GM23338 (cell line): ENCODE measurements around the gene FGF22. TPM values are rescaled to one million over a fixed set of nuclear protein-coding genes. Genes with fewer than 3 reads are reported as not detected.

Source experiments
- ATAC-seq: fragments of 200-7000 bp; cut with Tn5 transposase; 3 replicates; pipeline ENCODE4 v1.9.1; 2020
- DNase-seq: peaks from one replicate; pipeline ENCODE4 v3.0.0-alpha.2; 2015; ENCODE audit warnings: low spot score
- H2AFZ ChIP-seq: fragments of 200-600 bp; sonication (generic); 2 replicates; pipeline ENCODE4 v1.8.0; 2016; ENCODE audit warnings: antibody characterized with exemption, mild to moderate bottlenecking, moderate library complexity
- H3F3A ChIP-seq: fragments of 200-600 bp; sonication (generic); replicated peaks from 2 replicates; pipeline ENCODE4 v1.8.0; 2017; ENCODE audit warnings: antibody characterized with exemption, mixed run types, low read depth
- H3K27ac ChIP-seq: fragments of 200-600 bp; sonication (generic); 2 replicates; pipeline ENCODE4 v1.6.1; 2016; ENCODE audit warnings: low read depth
- H3K27me3 ChIP-seq: fragments of 200-600 bp; sonication (generic); 2 replicates; pipeline ENCODE4 v1.8.0; 2016; ENCODE audit warnings: mild to moderate bottlenecking, mixed run types, moderate library complexity; ENCODE audit not compliant: insufficient read depth
- H3K36me3 ChIP-seq: fragments of 200-600 bp; sonication (generic); 2 replicates; pipeline ENCODE4 v1.8.0; 2016; ENCODE audit warnings: mild to moderate bottlenecking; ENCODE audit not compliant: insufficient read depth
- H3K4me1 ChIP-seq: fragments of 200-600 bp; sonication (generic); 2 replicates; pipeline ENCODE4 v1.8.0; 2016; ENCODE audit warnings: mild to moderate bottlenecking, moderate library complexity; ENCODE audit not compliant: insufficient read depth
- H3K4me2 ChIP-seq: fragments of 200-600 bp; sonication (generic); 2 replicates; pipeline ENCODE4 v1.7.1; 2017; ENCODE audit warnings: mixed run types
- H3K4me3 ChIP-seq: fragments of 200-600 bp; sonication (generic); 2 replicates; pipeline ENCODE4 v1.6.1; 2016; ENCODE audit warnings: mixed run types
- H3K79me2 ChIP-seq: fragments of 200-600 bp; sonication (generic); replicated peaks from 2 replicates; pipeline ENCODE4 v1.8.0; 2017; ENCODE audit warnings: mild to moderate bottlenecking; ENCODE audit not compliant: insufficient read depth
- H3K9me2 ChIP-seq: fragments of 200-600 bp; sonication (generic); 2 replicates; pipeline ENCODE4 v1.8.0; 2017; ENCODE audit not compliant: insufficient read depth
- H4K20me1 ChIP-seq: fragments of 200-600 bp; sonication (generic); replicated peaks from 2 replicates; pipeline ENCODE4 v1.8.0; 2017; ENCODE audit warnings: mild to moderate bottlenecking; ENCODE audit not compliant: insufficient read depth
- H3K27ac Mint-ChIP-seq: 2 replicates; pipeline ENCODE4 v1.8.0; 2020; ENCODE audit warnings: inconsistent platforms, mild to moderate bottlenecking, moderate library complexity, mixed read lengths
- H3K27me3 Mint-ChIP-seq: 3 replicates; pipeline ENCODE4 v1.8.0; 2022; ENCODE audit warnings: low read depth, mild to moderate bottlenecking, moderate library complexity, mixed read lengths, inconsistent platforms; ENCODE audit not compliant: insufficient read depth, poor library complexity
- H3K36me3 Mint-ChIP-seq: 3 replicates; pipeline ENCODE4 v1.8.0; 2021; ENCODE audit warnings: low read depth, mild to moderate bottlenecking, inconsistent platforms, moderate library complexity, mixed read lengths
- H3K4me1 Mint-ChIP-seq: 3 replicates; pipeline ENCODE4 v1.8.0; 2020; ENCODE audit warnings: mild to moderate bottlenecking, inconsistent platforms, mixed read lengths
- H3K4me3 Mint-ChIP-seq: 3 replicates; pipeline ENCODE4 v1.8.0; 2021; ENCODE audit warnings: moderate library complexity, mild to moderate bottlenecking, inconsistent platforms, mixed read lengths
- H3K9me3 Mint-ChIP-seq: 3 replicates; pipeline ENCODE4 v1.8.0; 2020; ENCODE audit warnings: moderate library complexity, mild to moderate bottlenecking, inconsistent platforms, mixed read lengths
- CREB1 ChIP-seq: fragments of 250-450 bp; sonication (Bioruptor Pico); IDR thresholded peaks from 2 replicates; pipeline ENCODE4 v1.5.0; 2020; ENCODE audit warnings: low read depth, mild to moderate bottlenecking, moderate library complexity
- EZH2 ChIP-seq: fragments of 200-600 bp; sonication (generic); IDR thresholded peaks from one replicate; pipeline ENCODE4 v1.8.0; 2017; ENCODE audit warnings: antibody characterized with exemption, mild to moderate bottlenecking, low read depth; ENCODE audit not compliant: unreplicated experiment
- EZH2phosphoT487 ChIP-seq: fragments of 200-600 bp; sonication (generic); IDR thresholded peaks from one replicate; pipeline ENCODE4 v1.8.1; 2018; ENCODE audit warnings: antibody characterized with exemption; ENCODE audit not compliant: unreplicated experiment
- JUNB ChIP-seq: IDR thresholded peaks from one replicate; pipeline ENCODE4 v1.6.1; 2016; ENCODE audit warnings: antibody characterized with exemption; ENCODE audit not compliant: unreplicated experiment
- NANOG ChIP-seq: IDR thresholded peaks from 2 replicates; pipeline ENCODE4 v1.6.1; 2016; ENCODE audit warnings: antibody characterized with exemption, borderline replicate concordance
- POLR2AphosphoS5 ChIP-seq: IDR thresholded peaks from 2 replicates; pipeline ENCODE4 v1.6.1; 2016; ENCODE audit warnings: antibody characterized with exemption, low read depth
- STAT1 ChIP-seq: IDR thresholded peaks from one replicate; pipeline ENCODE4 v1.6.1; 2016; ENCODE audit warnings: antibody characterized with exemption; ENCODE audit not compliant: unreplicated experiment
- ZNF114 ChIP-seq: fragments of 250-450 bp; sonication (Bioruptor Pico); IDR thresholded peaks from 2 replicates; pipeline ENCODE4 v1.5.0; 2020; ENCODE audit warnings: mild to moderate bottlenecking, moderate library complexity
- polyA plus RNA-seq: library from polyadenylated mRNA; unstranded; fragments of >200 nt; fragmentation: Nextera tagmentation; extraction: Ambion mirVana; gene quantifications from 2 replicates; pipeline ENCODE4 v1.2.1, GENCODE V29; 2016
- total RNA-seq: library from RNA; depleted of rRNA; stranded (reverse); fragments of >200 nt; shearing (Covaris generic); gene quantifications from 2 replicates; pipeline ENCODE4 v1.2.3, GENCODE V29; 2014
- TF ChIP-seq, protein P1 (sequence below), 2 experiments: fragments of 200-600 bp in 1 of 2; sonication (generic) in 1 of 2; conservative IDR thresholded peaks; 2 replicates each; pipeline versions ENCODE4 v1.5.1 to v1.6.1; 2016 to 2017; ENCODE audit warnings: antibody characterized with exemption in 2 of 2, low read depth in 2 of 2, mild to moderate bottlenecking in 2 of 2, moderate library complexity in 1 of 2
- TF ChIP-seq, protein P2 (sequence below): fragments of 250-450 bp; sonication (Bioruptor Pico); IDR thresholded peaks from 2 replicates; pipeline ENCODE4 v1.5.0; 2020; ENCODE audit warnings: mild to moderate bottlenecking, moderate library complexity

FGF22 gene
- total and polyA plus RNA-seq, 2 experiments from 2014 or later: 1.0 to 2.8 TPM

DNA sequence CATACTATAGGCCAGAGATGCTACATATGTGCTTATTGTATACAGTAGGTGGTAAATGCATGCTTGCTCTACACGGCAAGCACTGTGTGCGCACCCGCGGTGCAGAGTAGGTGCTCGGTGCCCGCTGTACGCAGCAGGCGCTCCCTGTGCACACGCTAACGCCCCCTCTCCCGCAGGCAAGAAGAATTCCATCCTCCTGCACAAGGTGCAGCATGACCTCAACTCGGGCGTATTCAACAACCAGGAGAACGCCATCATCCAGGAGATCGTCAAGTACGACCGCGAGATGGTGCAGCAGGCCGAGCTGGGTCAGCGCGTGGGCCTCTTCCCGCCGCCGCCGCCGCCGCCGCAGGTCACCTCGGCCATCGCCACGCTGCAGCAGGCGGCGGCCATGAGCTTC lies 24.1 kb upstream of the FGF22 start:
- peak overlapping the region; percentile 72 for H3K4me3 Mint-ChIP-seq
- H3K4me1 Mint-ChIP-seq: peaks cover 6% of the 10 kb centered on the region
- no peak overlapping the region for H3K27ac Mint-ChIP-seq
- Histone ChIP-seq H2AFZ (no peak overlapping the region), H3K27ac (no peak overlapping the region), H3K27me3 (no peaks in the 10 kb centered on the region), H3K4me3 (peak overlapping the region; percentile 41; the same call in 1 of the 2 replicates), H3K79me2 (no peaks in the 10 kb centered on the region), H3K9me2 (no peaks in the 10 kb centered on the region), H3F3A (no peaks in the 10 kb centered on the region), H3K4me2 (peak overlapping the region; percentile 68; the same call in 1 of the 2 replicates), H3K4me1 (no peaks in the 10 kb centered on the region), H4K20me1 (peaks cover 4% of the 10 kb centered on the region), H3K36me3 (no peaks in the 10 kb centered on the region)
- peaks cover 17% of the 10 kb centered on the region for H3K27me3 Mint-ChIP-seq
- peak; percentile 65 for DNase-seq
- ATAC-seq: peak; percentile 21
- TF ChIP-seq, protein P1, sequence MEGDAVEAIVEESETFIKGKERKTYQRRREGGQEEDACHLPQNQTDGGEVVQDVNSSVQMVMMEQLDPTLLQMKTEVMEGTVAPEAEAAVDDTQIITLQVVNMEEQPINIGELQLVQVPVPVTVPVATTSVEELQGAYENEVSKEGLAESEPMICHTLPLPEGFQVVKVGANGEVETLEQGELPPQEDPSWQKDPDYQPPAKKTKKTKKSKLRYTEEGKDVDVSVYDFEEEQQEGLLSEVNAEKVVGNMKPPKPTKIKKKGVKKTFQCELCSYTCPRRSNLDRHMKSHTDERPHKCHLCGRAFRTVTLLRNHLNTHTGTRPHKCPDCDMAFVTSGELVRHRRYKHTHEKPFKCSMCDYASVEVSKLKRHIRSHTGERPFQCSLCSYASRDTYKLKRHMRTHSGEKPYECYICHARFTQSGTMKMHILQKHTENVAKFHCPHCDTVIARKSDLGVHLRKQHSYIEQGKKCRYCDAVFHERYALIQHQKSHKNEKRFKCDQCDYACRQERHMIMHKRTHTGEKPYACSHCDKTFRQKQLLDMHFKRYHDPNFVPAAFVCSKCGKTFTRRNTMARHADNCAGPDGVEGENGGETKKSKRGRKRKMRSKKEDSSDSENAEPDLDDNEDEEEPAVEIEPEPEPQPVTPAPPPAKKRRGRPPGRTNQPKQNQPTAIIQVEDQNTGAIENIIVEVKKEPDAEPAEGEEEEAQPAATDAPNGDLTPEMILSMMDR (conservative IDR thresholded peaks at IDR 0.05; ENCODE audit: low read depth in 2 of 2): 0 out of 4 replicates have a peak, but pooled peaks of 1 of the 2 experiments have one; percentile 6
- no peak for TF ChIP-seq ZNF114 (CRISPR knock-in tag)
- H3K36me3 Mint-ChIP-seq: peaks cover 31% of the 10 kb centered on the region
- H3K9me3 Mint-ChIP-seq: no peaks in the 10 kb centered on the region

GRCh38 chr19:616062-616700 lies 23.5 kb upstream of the FGF22 start:
- Histone ChIP-seq H3K4me1 (no peaks in the 10 kb centered on the region), H3F3A (no peaks in the 10 kb centered on the region), H3K4me2 (peak overlapping the region; percentile 38; the same call in 1 of the 2 replicates), H2AFZ (no peak overlapping the region), H3K36me3 (no peaks in the 10 kb centered on the region), H3K9me2 (no peaks in the 10 kb centered on the region), H3K4me3 (no peak overlapping the region), H3K79me2 (no peaks in the 10 kb centered on the region), H3K27me3 (no peaks in the 10 kb centered on the region), H4K20me1 (peaks cover 4% of the 10 kb centered on the region; the same call in 1 of the 2 replicates), H3K27ac (no peak overlapping the region)
- H3K27ac Mint-ChIP-seq: no peak overlapping the region
- H3K36me3 Mint-ChIP-seq: peaks cover 31% of the 10 kb centered on the region
- no peaks in the 10 kb centered on the region for H3K9me3 Mint-ChIP-seq
- peaks cover 17% of the 10 kb centered on the region for H3K27me3 Mint-ChIP-seq
- peak; percentile 72 for DNase-seq
- H3K4me1 Mint-ChIP-seq: peaks cover 3% of the 10 kb centered on the region; the same call in 2 of the 3 replicates
- peak; percentile 71 for ATAC-seq
- no peak overlapping the region for H3K4me3 Mint-ChIP-seq
- TF ChIP-seq EZH2: no peak
- TF ChIP-seq CREB1 (CRISPR knock-in tag): no peak
- TF ChIP-seq STAT1: no peak
- TF ChIP-seq POLR2AphosphoS5: no peak
- no peak for TF ChIP-seq JUNB
- no peak for TF ChIP-seq ZNF114 (CRISPR knock-in tag)
- no peak for TF ChIP-seq EZH2phosphoT487
- TF ChIP-seq, protein P1 (conservative IDR thresholded peaks at IDR 0.05; ENCODE audit: low read depth in 2 of 2): no peak
- no peak for TF ChIP-seq NANOG
- TF ChIP-seq, protein P2, sequence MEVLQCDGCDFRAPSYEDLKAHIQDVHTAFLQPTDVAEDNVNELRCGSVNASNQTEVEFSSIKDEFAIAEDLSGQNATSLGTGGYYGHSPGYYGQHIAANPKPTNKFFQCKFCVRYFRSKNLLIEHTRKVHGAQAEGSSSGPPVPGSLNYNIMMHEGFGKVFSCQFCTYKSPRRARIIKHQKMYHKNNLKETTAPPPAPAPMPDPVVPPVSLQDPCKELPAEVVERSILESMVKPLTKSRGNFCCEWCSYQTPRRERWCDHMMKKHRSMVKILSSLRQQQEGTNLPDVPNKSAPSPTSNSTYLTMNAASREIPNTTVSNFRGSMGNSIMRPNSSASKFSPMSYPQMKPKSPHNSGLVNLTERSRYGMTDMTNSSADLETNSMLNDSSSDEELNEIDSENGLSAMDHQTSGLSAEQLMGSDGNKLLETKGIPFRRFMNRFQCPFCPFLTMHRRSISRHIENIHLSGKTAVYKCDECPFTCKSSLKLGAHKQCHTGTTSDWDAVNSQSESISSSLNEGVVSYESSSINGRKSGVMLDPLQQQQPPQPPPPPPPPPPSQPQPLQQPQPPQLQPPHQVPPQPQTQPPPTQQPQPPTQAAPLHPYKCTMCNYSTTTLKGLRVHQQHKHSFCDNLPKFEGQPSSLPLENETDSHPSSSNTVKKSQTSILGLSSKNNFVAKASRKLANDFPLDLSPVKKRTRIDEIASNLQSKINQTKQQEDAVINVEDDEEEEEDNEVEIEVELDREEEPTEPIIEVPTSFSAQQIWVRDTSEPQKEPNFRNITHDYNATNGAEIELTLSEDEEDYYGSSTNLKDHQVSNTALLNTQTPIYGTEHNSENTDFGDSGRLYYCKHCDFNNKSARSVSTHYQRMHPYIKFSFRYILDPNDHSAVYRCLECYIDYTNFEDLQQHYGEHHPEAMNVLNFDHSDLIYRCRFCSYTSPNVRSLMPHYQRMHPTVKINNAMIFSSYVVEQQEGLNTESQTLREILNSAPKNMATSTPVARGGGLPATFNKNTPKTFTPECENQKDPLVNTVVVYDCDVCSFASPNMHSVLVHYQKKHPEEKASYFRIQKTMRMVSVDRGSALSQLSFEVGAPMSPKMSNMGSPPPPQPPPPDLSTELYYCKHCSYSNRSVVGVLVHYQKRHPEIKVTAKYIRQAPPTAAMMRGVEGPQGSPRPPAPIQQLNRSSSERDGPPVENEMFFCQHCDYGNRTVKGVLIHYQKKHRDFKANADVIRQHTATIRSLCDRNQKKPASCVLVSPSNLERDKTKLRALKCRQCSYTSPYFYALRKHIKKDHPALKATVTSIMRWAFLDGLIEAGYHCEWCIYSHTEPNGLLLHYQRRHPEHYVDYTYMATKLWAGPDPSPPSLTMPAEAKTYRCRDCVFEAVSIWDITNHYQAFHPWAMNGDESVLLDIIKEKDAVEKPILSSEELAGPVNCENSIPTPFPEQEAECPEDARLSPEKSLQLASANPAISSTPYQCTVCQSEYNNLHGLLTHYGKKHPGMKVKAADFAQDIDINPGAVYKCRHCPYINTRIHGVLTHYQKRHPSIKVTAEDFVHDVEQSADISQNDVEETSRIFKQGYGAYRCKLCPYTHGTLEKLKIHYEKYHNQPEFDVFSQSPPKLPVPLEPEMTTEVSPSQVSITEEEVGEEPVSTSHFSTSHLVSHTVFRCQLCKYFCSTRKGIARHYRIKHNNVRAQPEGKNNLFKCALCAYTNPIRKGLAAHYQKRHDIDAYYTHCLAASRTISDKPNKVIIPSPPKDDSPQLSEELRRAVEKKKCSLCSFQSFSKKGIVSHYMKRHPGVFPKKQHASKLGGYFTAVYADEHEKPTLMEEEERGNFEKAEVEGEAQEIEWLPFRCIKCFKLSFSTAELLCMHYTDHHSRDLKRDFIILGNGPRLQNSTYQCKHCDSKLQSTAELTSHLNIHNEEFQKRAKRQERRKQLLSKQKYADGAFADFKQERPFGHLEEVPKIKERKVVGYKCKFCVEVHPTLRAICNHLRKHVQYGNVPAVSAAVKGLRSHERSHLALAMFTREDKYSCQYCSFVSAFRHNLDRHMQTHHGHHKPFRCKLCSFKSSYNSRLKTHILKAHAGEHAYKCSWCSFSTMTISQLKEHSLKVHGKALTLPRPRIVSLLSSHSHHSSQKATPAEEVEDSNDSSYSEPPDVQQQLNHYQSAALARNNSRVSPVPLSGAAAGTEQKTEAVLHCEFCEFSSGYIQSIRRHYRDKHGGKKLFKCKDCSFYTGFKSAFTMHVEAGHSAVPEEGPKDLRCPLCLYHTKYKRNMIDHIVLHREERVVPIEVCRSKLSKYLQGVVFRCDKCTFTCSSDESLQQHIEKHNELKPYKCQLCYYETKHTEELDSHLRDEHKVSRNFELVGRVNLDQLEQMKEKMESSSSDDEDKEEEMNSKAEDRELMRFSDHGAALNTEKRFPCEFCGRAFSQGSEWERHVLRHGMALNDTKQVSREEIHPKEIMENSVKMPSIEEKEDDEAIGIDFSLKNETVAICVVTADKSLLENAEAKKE (CRISPR knock-in tag): no peak
